H1 (cell line): ENCODE measurements around the gene ZMYND15. TPM values are rescaled to one million over a fixed set of nuclear protein-coding genes. Genes with fewer than 3 reads are reported as not detected.

Experiments
- CTCF ChIA-PET: fragments of 300-600 bp; sonication (Branson Sonifier 250); formaldehyde crosslinking; loops from one replicate; lab custom pipeline; 2021; ENCODE audit not compliant: partially characterized antibody; lab: Charles Lee
- POLR2A ChIA-PET: fragments of 300-600 bp; sonication (Branson Sonifier 250); formaldehyde crosslinking; loops from one replicate; lab custom pipeline; 2021; ENCODE audit warnings: inconsistent platforms; ENCODE audit not compliant: partially characterized antibody; lab: Charles Lee
- DNase-seq, 2 experiments: peaks; one replicate each; pipeline versions ENCODE4 v3.0.0 to v3.0.0-alpha.2; 2010 to 2022; ENCODE audit warnings: low spot score in 2 of 2, low read depth in 1 of 2, mixed read lengths in 1 of 2
- FAIRE-seq: peaks from 2 replicates; lab custom pipeline; 2011; peaks lifted over from hg19 to GRCh38; lab: Jason Lieb, UNC
- H2AFZ ChIP-seq: 2 replicates; pipeline ENCODE4 v1.8.1; 2012; ENCODE audit warnings: low read length, inconsistent platforms
- H2AK5ac ChIP-seq: 2 replicates; pipeline ENCODE4 v1.6.1; 2013; ENCODE audit warnings: low read depth, low read length
- H2BK120ac ChIP-seq: replicated peaks from 2 replicates; pipeline ENCODE3; 2013; ENCODE audit warnings: low read depth, low read length, inconsistent platforms
- H2BK12ac ChIP-seq: 2 replicates; pipeline ENCODE4 v1.6.1; 2013; ENCODE audit warnings: low read depth, low read length
- H2BK15ac ChIP-seq: 2 replicates; pipeline ENCODE4 v1.6.1; 2013; ENCODE audit warnings: low read length
- H2BK20ac ChIP-seq: 2 replicates; pipeline ENCODE4 v1.6.1; 2013; ENCODE audit warnings: low read length
- H2BK5ac ChIP-seq: 2 replicates; pipeline ENCODE4 v1.6.1; 2013; ENCODE audit warnings: low read depth, low read length
- H3K14ac ChIP-seq: 2 replicates; pipeline ENCODE4 v1.6.1; 2013; ENCODE audit warnings: inconsistent platforms; ENCODE audit not compliant: insufficient read length
- H3K18ac ChIP-seq: 2 replicates; pipeline ENCODE4 v1.6.1; 2013; ENCODE audit warnings: low read length; ENCODE audit errors: extremely low read depth
- H3K23ac ChIP-seq: 2 replicates; pipeline ENCODE4 v1.6.1; 2013; ENCODE audit warnings: inconsistent platforms; ENCODE audit not compliant: insufficient read length
- H3K23me2 ChIP-seq: 2 replicates; pipeline ENCODE4 v1.6.1; 2013; ENCODE audit warnings: low read depth, low read length
- H3K27ac ChIP-seq: 2 replicates; pipeline ENCODE4 v1.6.1; 2011; ENCODE audit warnings: low read depth, low read length, inconsistent platforms
- H3K27me3 ChIP-seq, 4 experiments: replicated peaks in 1 of 4; 1 replicate in 1 of 4; 2 replicates in 3 of 4; pipeline versions ENCODE4 v1.6.1 to v1.8.1; 2011 to 2013; ENCODE audit warnings: low read length in 3 of 4, mild to moderate bottlenecking in 3 of 4, inconsistent platforms in 2 of 4, mixed read lengths in 2 of 4, moderate library complexity in 1 of 4; ENCODE audit not compliant: control insufficient read depth in 3 of 4, insufficient read depth in 3 of 4; ENCODE audit errors: extremely low read depth in 1 of 4
- H3K36me3 ChIP-seq, 4 experiments: 2 replicates each; pipeline versions ENCODE4 v1.6.1 to v1.8.1; 2011 to 2013; ENCODE audit warnings: mild to moderate bottlenecking in 4 of 4, low read length in 3 of 4, moderate library complexity in 2 of 4, control low read depth in 1 of 4, inconsistent platforms in 1 of 4; ENCODE audit not compliant: insufficient read depth in 4 of 4, control insufficient read depth in 2 of 4
- H3K4ac ChIP-seq: replicated peaks from 2 replicates; pipeline ENCODE3; 2013; ENCODE audit warnings: low read length, low read depth, mixed read lengths, inconsistent platforms; ENCODE audit not compliant: insufficient read length
- H3K4me1 ChIP-seq, 4 experiments: replicated peaks in 1 of 4; 1 replicate in 1 of 4; 2 replicates in 3 of 4; pipeline versions ENCODE4 v1.6.1 to v1.8.1; 2011 to 2013; ENCODE audit warnings: low read length in 3 of 4, inconsistent platforms in 2 of 4, mixed read lengths in 1 of 4; ENCODE audit not compliant: insufficient read depth in 4 of 4, control insufficient read depth in 3 of 4
- H3K4me2 ChIP-seq, 2 experiments: 2 replicates each; pipeline versions ENCODE4 v1.6.1 to v1.8.1; 2011 to 2013; ENCODE audit warnings: low read depth in 2 of 2, low read length in 2 of 2, control low read depth in 1 of 2, inconsistent platforms in 1 of 2, mild to moderate bottlenecking in 1 of 2; ENCODE audit not compliant: insufficient read depth in 1 of 2
- H3K4me3 ChIP-seq, 4 experiments: fragments of 200-600, 300-600 bp in 1 of 4; sonication (generic), shearing (Covaris generic), sonication (Bioruptor Twin) in 1 of 4; 2 replicates each; pipeline versions ENCODE4 v1.5.1 to v1.8.1; 2011 to 2016; ENCODE audit warnings: low read length in 4 of 4, low read depth in 3 of 4, control low read depth in 2 of 4, inconsistent platforms in 2 of 4, mild to moderate bottlenecking in 2 of 4, mixed read lengths in 1 of 4, moderate library complexity in 1 of 4; ENCODE audit not compliant: insufficient read depth in 2 of 4; ENCODE audit errors: extremely low read depth in 1 of 4
- H3K56ac ChIP-seq: replicated peaks from 2 replicates; pipeline ENCODE3; 2013; ENCODE audit warnings: low read depth, mild to moderate bottlenecking, mixed read lengths, low read length, inconsistent platforms; ENCODE audit not compliant: insufficient read length
- H3K79me1 ChIP-seq: 2 replicates; pipeline ENCODE4 v1.6.1; 2013; ENCODE audit warnings: low read depth, low read length, control low read depth
- H3K79me2 ChIP-seq, 2 experiments: 2 replicates each; pipeline versions ENCODE4 v1.6.1 to v1.8.1; 2012 to 2013; ENCODE audit warnings: low read length in 2 of 2, mild to moderate bottlenecking in 2 of 2, inconsistent platforms in 1 of 2; ENCODE audit not compliant: insufficient read depth in 2 of 2, control insufficient read depth in 1 of 2
- H3K9ac ChIP-seq, 4 experiments: replicated peaks in 1 of 4; 1 replicate in 1 of 4; 2 replicates in 3 of 4; pipeline versions ENCODE4 v1.6.1 to v1.8.1; 2011 to 2013; ENCODE audit warnings: low read depth in 3 of 4, low read length in 3 of 4, control low read depth in 2 of 4, mild to moderate bottlenecking in 2 of 4, moderate library complexity in 2 of 4, inconsistent platforms in 1 of 4; ENCODE audit errors: extremely low read depth in 1 of 4
- H3K9me3 ChIP-seq, 2 experiments: 2 replicates each; pipeline versions ENCODE4 v1.6.1 to v1.8.1; 2012 to 2013; ENCODE audit warnings: mild to moderate bottlenecking in 2 of 2, moderate library complexity in 2 of 2, control low read depth in 1 of 2, inconsistent platforms in 1 of 2, low read depth in 1 of 2, low read length in 1 of 2, mixed read lengths in 1 of 2; ENCODE audit not compliant: insufficient read depth in 2 of 2
- H4K20me1 ChIP-seq, 2 experiments: replicated peaks in 1 of 2; 2 replicates each; pipeline versions ENCODE3 to v1.8.1; 2011 to 2013; ENCODE audit warnings: inconsistent platforms in 2 of 2, low read length in 2 of 2, mild to moderate bottlenecking in 1 of 2; ENCODE audit not compliant: insufficient read depth in 2 of 2, control insufficient read depth in 1 of 2
- H4K5ac ChIP-seq: 2 replicates; pipeline ENCODE4 v1.6.1; 2013; ENCODE audit warnings: low read length, low read depth, mixed read lengths, inconsistent platforms; ENCODE audit not compliant: insufficient read length
- H4K8ac ChIP-seq: 2 replicates; pipeline ENCODE4 v1.8.0; 2013; ENCODE audit warnings: mild to moderate bottlenecking, moderate library complexity, low read length, inconsistent platforms; ENCODE audit not compliant: insufficient read depth; ENCODE audit errors: extremely low read depth
- H4K91ac ChIP-seq: replicated peaks from 2 replicates; pipeline ENCODE3; 2013; ENCODE audit warnings: low read length, mixed read lengths, inconsistent platforms; ENCODE audit not compliant: insufficient read length
- BACH1 ChIP-seq: IDR thresholded peaks from 2 replicates; pipeline ENCODE4 v1.6.1; 2012; ENCODE audit warnings: low read length, improper control_type of control experiment
- BCL11A ChIP-seq, 2 experiments: IDR thresholded peaks; one replicate each; pipeline ENCODE4 v1.6.1; 2011; ENCODE audit warnings: low read depth in 2 of 2, low read length in 2 of 2, mild to moderate bottlenecking in 2 of 2
- KDM4A ChIP-seq: IDR thresholded peaks from one replicate; pipeline ENCODE4 v1.7.1; 2012; ENCODE audit warnings: low read depth, mild to moderate bottlenecking, moderate library complexity, low read length, inconsistent platforms; ENCODE audit not compliant: severe bottlenecking
- KDM5A ChIP-seq: fragments of 200-600 bp; IDR thresholded peaks from 2 replicates; pipeline ENCODE4 v1.7.1; 2012; ENCODE audit warnings: mild to moderate bottlenecking, low read length, inconsistent platforms, mixed read lengths
- NRF1 ChIP-seq: IDR thresholded peaks from 2 replicates; pipeline ENCODE4 v1.6.1; 2011; ENCODE audit warnings: mild to moderate bottlenecking, low read depth, low read length, improper control_type of control experiment
- POLR2AphosphoS5 ChIP-seq: IDR thresholded peaks from 2 replicates; pipeline ENCODE4 v1.6.1; 2011; ENCODE audit warnings: low read depth, low read length
- RBBP5 ChIP-seq: IDR thresholded peaks from 2 replicates; pipeline ENCODE4 v1.7.1; 2012; ENCODE audit warnings: low read depth, mild to moderate bottlenecking, inconsistent platforms, low read length, moderate library complexity, borderline replicate concordance
- SAP30 ChIP-seq: fragments of 300-600 bp; sonication (generic); IDR thresholded peaks from 2 replicates; pipeline ENCODE4 v1.7.1; 2012; ENCODE audit warnings: low read length, moderate library complexity, mild to moderate bottlenecking, inconsistent platforms; ENCODE audit not compliant: insufficient read depth, insufficient replicate concordance
- SIX5 ChIP-seq: IDR thresholded peaks from 2 replicates; pipeline ENCODE4 v1.6.1; 2011; ENCODE audit warnings: mild to moderate bottlenecking, low read depth, low read length
- TAF7 ChIP-seq: optimal IDR thresholded peaks from 2 replicates; pipeline ENCODE3; 2011; ENCODE audit warnings: low read depth, mild to moderate bottlenecking, inconsistent platforms, low read length, moderate library complexity, borderline replicate concordance
- WGBS, 2 experiments: shearing (Covaris generic) in 1 of 2; methylation state at CpG; one replicate each; pipeline versions ENCODE4 v1.1.6 to v1.1.7; 2013 to 2015; ENCODE audit warnings: low lambda C conversion rate in 2 of 2, mixed read lengths in 2 of 2, inconsistent platforms in 1 of 2, low coverage in 1 of 2, missing lambda C conversion rate in 1 of 2; ENCODE audit not compliant: insufficient replicate concordance in 2 of 2, insufficient coverage in 1 of 2, insufficient read length in 1 of 2; ENCODE audit errors: extremely low coverage in 1 of 2, missing lambda C conversion rate in 1 of 2; 5-methylcytosine and 5-hydroxymethylcytosine counted together
- polyA plus RNA-seq, 7 experiments: library from polyadenylated mRNA; depleted of rRNA in 3 of 7; stranded (reverse) in 5 of 7; unstranded in 2 of 7; fragments of >200 nt in 5 of 7; fragments of 200-250 nt in 2 of 7; gene quantifications; 1 replicate in 5 of 7; 2 replicates in 1 of 7; 4 replicates in 1 of 7; pipeline versions ENCODE4 v1.2.1 to v1.2.3, GENCODE V29; 2011 to 2013; ENCODE audit warnings: missing spikeins in 2 of 7, mixed read lengths in 2 of 7
- total RNA-seq: library from RNA; stranded (reverse); fragmentation: NEBNext Ultra II Directional; extraction: Animal tissue kit (Norgen Biotek cat#: 25700); gene quantifications from 2 replicates; pipeline ENCODE4 v1.2.1, GENCODE V29; 2021
- TF ChIP-seq, protein P1 (sequence below): IDR thresholded peaks from 2 replicates; pipeline ENCODE4 v1.6.1; 2012; ENCODE audit warnings: inconsistent platforms
- TF ChIP-seq, protein P2 (sequence below): IDR thresholded peaks from 2 replicates; pipeline ENCODE4 v1.6.1; 2012; ENCODE audit warnings: low read length, inconsistent platforms

Gene ZMYND15
- total and polyA plus RNA-seq, 2 of the 8 experiments (the other 6 are each of a cell fraction or from before 2014, with no cell fraction given): 0.53 to 0.58 TPM

DNA sequence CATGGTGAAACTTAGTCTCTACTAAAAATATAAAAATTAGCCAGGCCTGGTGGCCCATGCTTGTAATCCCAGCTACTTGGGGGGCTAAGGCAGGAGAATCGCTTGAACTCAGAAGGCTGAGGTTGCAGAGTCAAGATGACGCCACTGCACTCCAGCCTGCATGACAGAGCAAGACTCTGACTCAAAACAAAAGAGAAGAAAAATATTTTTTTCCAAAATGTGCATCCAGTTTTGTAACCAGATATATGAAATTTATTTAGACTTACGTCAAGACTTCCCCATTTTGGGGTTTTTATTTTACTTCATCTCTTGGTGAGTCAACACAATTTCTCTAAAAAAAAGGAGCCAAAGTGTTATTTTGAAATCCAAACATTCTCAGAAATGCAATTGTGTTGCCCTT is 26.6 kb downstream of the ZMYND15 start:
- H3K14ac ChIP-seq: no peak overlapping the region
- DNase-seq (no peak), FAIRE-seq (no peak)
- POLR2A ChIA-PET: interaction anchor here (0.6 kb wide), 1 partner anchor 21 kb away, joined by 3 read pairs; no protein-coding TSS in a partner anchor
- 88% methylated on average over 3 of the region's 3 CpGs; no CpG with 5 or more reads in 1 of the 2 experiments for WGBS, 2 experiments
- no peaks in the 10 kb centered on the region for H3K4me1 ChIP-seq
- no peak overlapping the region for H2BK15ac ChIP-seq
- no peaks in the 10 kb centered on the region; the same call in 1 of the 2 replicates for H3K79me1 ChIP-seq
- H2AK5ac ChIP-seq: no peak overlapping the region
- no peak overlapping the region for H3K4me2 ChIP-seq
- no peaks in the 10 kb centered on the region for H3K79me2 ChIP-seq
- H2BK5ac ChIP-seq: no peak overlapping the region
- H3K36me3 ChIP-seq: no peaks in the 10 kb centered on the region
- no peak overlapping the region for H3K23ac ChIP-seq
- H3K9me3 ChIP-seq: no peaks in the 10 kb centered on the region
- no peak overlapping the region for H3K18ac ChIP-seq
- H2BK20ac ChIP-seq: no peak overlapping the region
- no peaks in the 10 kb centered on the region for H3K23me2 ChIP-seq
- no peak overlapping the region for H3K4me3 ChIP-seq
- no peak overlapping the region for H2BK12ac ChIP-seq
- CTCF ChIA-PET: no interaction called here
- no peak overlapping the region for H3K9ac ChIP-seq
- no peak overlapping the region for H4K91ac ChIP-seq
- no peak overlapping the region for H3K4ac ChIP-seq
- no peak overlapping the region for H2AFZ ChIP-seq
- no peak overlapping the region for H4K5ac ChIP-seq
- no peak overlapping the region for H3K27ac ChIP-seq
- H4K8ac ChIP-seq: no peak overlapping the region
- H4K20me1 ChIP-seq: no peaks in the 10 kb centered on the region
- no peak overlapping the region for H3K56ac ChIP-seq
- H3K27me3 ChIP-seq: no peaks in the 10 kb centered on the region
- no peak overlapping the region for H2BK120ac ChIP-seq
- TF ChIP-seq KDM4A (no peak), SIX5 (no peak), POLR2AphosphoS5 (no peak), BACH1 (no peak), RBBP5 (no peak), KDM5A (no peak), BCL11A (IDR thresholded peaks at IDR 0.05; ENCODE audit: low read depth in 2 of 2, low read length in 2 of 2) (no peak), SAP30 (no peak), NRF1 (no peak), TAF7 (no peak)
- TF ChIP-seq, protein P1, sequence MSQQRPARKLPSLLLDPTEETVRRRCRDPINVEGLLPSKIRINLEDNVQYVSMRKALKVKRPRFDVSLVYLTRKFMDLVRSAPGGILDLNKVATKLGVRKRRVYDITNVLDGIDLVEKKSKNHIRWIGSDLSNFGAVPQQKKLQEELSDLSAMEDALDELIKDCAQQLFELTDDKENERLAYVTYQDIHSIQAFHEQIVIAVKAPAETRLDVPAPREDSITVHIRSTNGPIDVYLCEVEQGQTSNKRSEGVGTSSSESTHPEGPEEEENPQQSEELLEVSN: no peak
- TF ChIP-seq, protein P2, sequence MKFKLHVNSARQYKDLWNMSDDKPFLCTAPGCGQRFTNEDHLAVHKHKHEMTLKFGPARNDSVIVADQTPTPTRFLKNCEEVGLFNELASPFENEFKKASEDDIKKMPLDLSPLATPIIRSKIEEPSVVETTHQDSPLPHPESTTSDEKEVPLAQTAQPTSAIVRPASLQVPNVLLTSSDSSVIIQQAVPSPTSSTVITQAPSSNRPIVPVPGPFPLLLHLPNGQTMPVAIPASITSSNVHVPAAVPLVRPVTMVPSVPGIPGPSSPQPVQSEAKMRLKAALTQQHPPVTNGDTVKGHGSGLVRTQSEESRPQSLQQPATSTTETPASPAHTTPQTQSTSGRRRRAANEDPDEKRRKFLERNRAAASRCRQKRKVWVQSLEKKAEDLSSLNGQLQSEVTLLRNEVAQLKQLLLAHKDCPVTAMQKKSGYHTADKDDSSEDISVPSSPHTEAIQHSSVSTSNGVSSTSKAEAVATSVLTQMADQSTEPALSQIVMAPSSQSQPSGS: no peak
